Measurements from ENCODE around the gene PCDH8.

The PCDH8 gene

DNA sequence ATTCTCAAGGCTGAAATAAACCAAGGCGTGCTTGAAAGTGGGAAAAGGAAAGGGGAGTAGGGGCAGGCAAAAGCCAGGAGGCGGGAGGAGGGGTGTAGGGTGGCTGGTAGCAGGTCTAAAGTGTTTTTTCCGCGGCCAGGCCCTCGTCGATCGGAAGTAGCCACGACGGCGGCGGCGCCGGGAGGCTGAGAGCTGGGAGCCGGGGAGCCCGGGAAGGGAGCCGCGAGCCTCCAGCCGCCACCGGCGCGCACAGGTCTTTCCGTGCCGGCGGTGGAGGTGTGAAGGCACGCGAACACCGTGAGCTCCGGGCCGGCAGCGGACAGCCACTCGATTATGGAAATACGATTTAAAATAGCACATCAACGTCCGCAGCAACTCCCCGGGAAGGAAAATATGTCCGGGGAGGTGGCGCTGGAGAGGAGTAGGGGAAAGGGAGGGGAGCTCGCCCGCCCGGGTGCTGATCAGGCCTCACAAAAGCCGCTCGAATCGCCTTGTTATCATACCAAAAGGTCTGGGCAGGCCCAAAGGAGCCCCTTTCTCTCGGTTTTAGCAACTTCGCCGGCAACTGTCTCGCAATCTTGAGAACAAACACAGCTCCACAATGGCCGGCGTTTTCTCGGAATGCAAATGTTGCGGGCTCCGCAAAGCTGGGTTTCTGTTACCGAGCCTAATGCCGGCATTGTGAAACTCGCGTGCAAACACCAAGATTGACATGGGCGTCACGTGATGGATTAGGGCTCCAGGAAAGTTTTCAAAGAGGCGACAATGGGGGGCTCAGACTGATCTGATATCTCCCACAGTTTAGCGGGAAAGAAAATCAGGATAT lies 2.9 kb upstream of the PCDH8 start:
- no peak for DNase-seq (ENCODE audit: low read depth in 2 of 2)

DNA sequence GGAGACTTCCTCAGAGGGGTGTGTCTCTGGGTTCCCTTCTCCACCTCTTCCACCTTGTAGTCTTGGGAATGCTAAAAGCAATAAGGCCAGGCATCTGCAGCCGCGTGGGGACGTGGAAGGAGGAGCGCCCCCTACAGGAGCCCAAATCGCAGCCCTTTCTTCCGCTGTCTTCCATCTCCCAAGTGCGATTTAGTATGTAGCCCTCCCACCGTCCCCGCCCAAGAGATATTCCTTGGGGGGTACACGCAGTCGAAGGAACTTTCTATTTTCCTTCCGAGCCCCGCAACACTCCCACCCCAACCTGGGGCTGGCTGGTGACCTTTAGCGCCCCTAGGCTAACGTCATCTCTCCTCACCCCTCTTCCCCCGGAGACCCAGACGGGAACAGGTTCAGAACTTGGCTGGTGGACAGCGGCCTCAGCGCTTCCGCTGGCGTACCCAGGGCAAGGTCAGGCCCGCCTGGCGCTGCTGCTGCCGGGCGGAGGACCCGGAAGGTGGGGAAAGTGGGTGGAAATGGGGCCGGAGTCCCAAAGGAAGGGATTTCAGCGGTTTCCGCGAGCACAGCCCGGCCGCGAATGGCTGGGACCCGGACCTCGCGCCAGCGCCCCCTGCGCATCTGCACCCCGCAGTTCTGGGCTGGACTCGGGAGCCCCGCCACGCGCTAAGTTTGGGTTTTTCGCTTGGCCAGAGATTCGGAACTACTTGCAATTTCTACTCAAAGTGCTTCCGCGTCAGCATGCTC lies 2.1 kb upstream of the PCDH8 start:
- DNase-seq (ENCODE audit: low read depth in 2 of 2) = peak in 1 of 2 donors; percentile 19

DNA sequence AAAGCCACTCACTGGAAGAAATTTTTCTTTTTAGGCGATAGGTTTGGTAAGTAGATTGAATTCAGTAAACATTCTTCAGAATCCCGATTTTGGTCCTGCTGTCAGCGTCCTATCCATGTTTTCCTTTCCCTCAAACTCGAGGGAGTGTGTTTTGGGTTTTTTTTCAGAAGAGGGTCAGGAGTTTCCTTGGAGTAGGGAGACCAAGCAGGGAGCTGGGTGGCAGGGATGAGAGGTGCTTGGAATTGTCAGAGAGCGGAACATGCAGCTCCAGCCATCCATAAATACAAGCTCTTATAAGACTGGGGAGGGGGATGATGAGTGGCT lies 1.6 kb upstream of the PCDH8 start:
- DNase-seq (ENCODE audit: low read depth in 2 of 2) = no peak

DNA sequence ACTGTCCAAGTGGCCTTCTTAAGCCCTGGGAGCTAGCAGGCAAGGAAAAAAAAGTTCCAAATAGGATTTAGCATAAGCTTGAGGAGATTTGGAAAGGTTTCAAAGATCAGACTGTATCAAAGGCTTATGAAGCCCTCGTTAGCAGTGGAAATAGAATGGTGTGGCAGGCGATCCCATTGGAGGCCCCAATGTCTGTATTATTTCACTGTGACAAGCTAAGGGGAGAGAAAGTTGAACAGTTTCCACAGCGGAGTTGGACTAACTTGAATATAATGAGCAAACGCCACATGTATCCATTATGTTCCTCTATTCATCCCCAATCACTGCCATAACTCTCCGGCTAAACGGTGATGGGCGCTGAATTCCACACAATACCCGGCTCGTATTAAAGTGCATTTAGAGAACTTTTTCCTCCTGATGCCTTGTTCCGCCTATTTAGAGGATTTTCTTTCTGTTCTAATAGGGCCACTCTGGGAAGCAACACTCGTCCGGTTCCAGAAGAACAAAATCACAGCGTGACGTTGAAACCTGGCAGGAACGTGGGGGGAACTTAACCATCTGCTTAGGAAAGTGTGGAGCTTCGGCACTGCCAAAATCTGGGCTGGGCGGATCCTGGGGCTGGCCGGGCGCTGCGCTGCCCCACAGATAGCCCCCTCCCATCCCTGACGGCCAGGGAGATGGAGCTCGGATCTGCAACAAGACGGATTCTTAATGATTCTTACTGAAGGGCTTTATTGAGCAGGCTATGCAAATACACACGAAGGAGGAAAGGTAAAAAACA lies 1.0 kb upstream of the PCDH8 start:
- DNase-seq (ENCODE audit: low read depth in 2 of 2) = no peak

DNA sequence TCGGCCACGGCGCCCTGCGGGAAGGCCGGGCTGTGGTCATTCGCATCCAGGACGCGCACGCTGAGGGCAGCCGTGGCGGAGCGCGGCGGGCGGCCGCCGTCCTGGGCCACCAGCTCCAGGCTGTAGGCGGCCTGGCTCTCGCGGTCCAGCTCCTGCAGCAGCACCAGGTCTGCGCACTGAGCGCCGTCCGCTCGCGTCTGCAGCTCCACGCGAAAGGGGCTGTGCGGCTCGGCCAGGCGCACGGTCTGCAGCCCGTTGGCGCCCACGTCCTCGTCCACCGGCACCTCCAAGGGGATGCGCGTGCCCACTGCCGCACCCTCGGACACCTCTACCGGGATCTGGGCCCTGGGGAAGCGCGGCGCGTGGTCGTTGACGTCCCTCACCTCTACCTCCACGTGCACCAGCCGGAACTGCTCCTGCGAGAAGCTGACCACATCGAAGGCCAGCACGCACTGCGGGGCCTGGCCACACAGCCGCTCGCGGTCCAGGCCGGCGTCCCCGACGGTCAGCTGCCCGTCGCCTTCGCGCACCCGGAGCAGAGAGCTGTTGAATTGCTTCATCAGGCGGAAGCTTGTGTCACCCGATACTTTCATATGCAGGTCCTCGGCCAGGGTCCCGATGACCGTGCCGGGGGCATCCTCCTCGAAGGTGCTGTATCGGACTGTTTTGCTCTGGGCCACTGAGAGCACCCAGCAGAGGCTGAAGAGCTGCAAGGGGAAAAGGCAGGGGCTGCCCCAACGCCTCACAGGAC lies 583 bp downstream of the PCDH8 start:
- no peak for DNase-seq (ENCODE audit: low read depth in 2 of 2)

DNA sequence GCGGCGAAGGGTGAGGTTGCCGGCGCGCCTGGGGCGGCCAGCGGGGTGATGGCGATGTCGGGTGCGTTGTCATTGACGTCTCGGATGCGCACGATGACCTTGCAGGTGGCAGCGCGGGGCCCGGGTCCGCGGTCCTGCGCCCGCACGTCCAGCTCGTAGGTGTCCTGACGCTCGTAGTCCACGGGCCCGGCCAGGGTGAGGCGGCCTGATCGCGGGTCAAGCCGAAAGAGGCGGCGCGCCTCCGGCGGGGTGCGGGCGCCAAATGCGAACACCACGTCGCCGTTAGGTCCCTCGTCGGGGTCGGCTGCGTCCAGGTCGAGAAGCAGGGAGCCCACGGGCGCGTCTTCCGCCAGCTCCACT lies 1.1 kb downstream of the PCDH8 start:
- no peak for DNase-seq (ENCODE audit: low read depth in 2 of 2)

DNA sequence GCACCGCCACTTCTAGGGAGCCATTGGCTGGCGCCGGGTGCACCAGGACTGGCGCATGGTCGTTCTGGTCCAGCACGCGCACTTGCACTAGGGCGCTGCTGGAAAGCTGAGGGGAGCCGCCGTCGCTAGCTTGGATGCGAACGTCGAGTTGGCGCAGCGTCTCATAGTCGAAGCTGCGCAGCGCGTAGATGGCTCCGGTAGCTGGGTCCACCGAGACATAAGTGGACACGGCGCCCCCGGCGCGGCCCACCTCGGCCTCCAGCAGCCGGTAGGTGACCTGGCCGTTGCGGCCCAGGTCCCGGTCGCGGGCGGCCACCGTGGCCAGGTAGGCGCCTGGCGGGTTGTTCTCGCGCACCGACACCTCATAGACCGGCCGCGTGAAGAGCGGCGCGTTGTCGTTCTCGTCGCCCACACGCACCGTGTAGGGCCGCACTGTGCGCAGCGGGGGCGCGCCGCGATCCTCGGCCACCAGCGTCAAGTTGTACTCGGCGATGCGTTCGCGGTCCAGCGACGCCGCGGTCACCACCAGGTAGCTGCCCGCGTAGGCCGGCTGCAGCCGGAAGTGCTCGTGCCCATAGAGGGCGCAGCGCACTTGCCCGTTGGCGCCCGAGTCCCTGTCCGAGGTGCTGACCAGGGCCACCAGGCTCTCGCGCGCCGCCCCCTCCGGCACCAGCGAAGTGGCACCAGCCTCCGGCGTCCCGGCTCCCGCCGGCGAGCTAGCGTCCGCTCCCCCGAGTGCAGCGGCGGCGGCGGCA lies 1.7 kb downstream of the PCDH8 start:
- DNase-seq (ENCODE audit: low read depth in 2 of 2) = no peak

DNA sequence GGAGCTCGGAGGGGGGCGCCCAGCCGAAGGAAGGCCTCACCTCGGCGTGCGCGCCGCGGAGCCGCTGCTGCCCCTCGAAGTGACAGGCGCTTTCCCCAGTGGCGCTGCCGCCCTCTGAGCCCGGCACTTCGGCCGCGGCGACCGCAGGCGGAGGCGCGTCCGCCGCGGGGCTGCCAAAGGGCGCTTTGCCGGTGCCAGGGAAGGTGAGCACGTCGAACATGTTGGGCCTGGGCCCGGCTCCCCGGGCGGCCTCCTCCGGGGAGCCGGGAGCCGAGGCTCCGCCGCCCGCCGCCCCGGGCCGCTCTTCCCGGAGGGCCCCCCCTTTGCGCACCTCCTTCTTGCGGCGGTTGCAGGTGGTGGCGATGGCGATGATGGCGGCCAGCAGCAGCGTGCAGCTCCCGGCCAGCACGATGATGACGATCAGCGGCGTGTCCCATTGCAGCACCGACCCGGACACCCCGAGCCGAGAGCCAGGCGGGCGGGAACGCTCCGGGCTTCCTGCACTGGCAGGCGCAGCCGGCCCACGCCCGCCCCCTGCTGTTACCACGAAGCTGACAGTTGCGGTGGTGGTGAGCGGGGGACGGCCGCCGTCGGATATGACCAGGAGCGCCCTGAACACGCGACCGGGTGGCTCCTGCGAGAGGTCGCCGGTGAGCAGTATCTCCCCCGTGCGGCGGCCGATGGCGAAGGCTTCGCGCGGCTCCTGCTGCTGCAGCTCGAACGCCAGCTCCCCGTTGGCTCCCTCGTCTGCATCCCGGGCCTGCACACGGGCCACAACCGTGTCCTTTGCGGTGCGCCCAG lies 2.5 kb downstream of the PCDH8 start:
- peak in 1 of 2 donors; percentile 12 for DNase-seq (ENCODE audit: low read depth in 2 of 2)

DNA sequence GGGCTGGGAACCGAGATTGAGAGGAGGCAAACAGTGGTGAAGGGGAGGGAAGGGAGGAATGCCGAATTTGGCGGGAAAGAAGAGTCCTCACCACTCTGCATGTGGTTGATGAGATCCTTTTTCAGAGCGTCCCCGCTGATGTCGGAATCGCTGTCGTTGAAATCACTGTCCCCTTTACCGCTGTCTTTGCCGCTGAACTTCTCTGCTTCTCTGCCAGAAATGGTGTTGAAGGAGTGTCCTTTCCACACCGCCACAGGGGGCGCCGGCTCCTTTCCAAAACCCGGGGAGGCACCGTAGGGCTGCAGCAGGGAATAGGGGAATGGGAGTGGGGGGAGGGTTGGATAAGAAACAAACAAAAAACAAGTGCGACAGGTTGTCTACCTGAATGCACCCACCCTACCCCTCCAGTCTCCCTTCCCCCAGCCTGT lies 3.1 kb downstream of the PCDH8 start:
- DNase-seq (ENCODE audit: low read depth in 2 of 2) = no peak

DNA sequence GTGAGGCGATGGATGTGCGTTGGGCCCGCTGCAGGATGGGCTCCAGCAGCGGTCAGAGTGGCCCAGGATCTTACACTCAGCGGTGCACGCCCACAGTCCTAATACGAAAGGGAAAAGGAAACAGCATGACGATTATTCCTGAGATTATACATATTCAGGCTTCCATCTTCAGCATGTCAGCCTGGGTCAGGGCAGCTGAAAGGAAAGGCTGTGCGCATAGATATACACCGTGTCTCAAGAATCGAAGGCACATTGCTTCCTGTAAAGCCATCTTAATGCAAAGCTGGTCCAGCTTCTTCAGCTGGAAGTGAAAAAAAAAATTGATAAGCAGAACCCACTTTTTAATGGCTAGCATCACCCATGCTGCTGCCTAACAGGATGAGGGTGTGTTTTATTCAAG lies 3.6 kb downstream of the PCDH8 start:
- DNase-seq (ENCODE audit: low read depth in 2 of 2) = no peak

DNA sequence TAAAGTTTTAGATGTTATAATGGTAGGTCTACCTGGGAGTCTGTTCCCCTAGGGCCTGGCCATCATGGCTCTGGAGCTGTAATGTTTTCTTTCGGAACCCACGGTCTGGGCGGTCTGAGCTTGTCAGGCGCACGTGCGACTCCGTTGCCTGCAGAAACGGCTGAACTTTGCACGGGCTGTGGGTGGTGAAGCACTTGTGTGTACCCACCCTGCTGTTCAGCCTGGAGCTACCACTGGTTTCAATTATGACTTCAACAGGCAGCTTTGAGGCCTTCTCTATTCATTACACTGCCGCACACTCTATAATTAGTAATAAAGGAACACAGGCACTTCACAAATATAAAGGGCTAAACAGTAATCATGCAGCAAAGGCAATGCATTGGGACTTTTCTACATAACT lies 6.0 kb downstream of the PCDH8 start:
- no peak for DNase-seq (ENCODE audit: low read depth in 2 of 2)

DNA sequence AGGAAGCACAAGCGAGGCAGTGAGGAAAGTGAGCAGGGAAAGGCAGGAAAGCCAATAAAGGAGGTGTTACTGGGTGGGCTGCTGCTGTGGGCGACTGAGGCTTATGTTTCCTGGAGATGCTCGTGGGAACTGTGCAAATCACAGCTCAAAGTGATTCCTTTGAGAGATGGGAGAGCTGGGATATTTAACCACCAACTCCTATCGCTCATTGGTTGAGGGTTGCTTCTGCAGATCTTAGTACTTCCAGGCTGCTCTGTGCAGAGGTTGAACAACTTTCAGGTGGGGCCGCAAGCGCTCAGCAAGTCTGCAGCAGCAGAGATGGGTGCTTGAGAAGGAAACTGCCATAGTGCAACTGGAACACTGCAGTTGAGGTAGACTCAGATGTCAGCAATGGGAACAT lies 8.4 kb downstream of the PCDH8 start:
- no peak for DNase-seq (ENCODE audit: low read depth in 2 of 2)

DNA sequence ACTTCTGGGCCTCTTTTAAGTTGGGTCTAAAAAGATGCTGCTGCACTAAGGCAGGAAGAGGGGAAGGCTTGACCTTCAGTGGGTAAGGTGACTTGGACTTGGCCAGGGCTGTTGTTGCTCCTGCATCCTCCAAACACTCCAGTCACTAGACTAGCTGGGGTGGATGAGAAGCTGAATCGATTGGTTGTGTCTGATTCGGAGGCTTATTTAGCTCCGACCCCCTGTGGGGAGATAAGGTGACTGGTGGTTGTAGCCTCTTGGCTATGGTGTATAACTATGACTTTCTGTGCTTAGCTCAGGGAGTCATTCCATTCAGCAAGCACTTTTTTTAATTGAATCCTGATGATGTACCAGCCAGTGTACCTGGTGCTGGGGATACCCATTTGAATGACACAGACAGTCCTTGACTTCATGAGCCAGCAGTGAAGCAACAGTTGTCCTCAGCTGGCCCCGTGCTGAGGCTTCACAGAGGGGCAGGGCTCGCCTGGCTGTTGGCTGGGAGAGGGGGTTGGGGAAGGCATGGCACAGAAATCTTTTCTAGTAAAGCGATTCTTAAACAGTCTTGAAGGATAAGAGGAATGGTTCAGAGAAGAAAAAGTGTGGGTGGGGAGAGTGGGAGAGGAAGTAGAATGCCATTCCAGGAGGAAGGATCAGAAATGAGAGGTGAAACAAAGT lies 9.9 kb downstream of the PCDH8 start:
- no peak for DNase-seq (ENCODE audit: low read depth in 2 of 2)

DNA sequence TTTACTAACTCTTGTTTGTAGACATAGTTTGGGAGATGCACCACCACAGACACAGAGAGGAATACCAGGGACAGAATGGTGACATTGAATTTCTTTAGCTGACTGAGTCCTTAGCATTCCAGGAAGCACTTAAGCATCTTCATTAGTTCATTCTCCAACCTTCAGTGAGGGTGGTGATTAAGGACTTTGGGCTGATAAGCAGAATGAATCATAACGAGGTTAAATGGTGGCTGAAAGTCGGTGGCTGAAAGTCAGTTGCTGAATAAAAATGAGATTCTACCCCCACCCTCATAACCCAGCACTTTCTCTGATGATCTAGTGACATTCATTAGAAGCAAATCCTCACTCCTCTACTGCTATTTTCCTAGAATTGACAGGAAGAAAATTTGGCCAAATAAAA lies 10.6 kb downstream of the PCDH8 start:
- no peak for DNase-seq (ENCODE audit: low read depth in 2 of 2)

DNA sequence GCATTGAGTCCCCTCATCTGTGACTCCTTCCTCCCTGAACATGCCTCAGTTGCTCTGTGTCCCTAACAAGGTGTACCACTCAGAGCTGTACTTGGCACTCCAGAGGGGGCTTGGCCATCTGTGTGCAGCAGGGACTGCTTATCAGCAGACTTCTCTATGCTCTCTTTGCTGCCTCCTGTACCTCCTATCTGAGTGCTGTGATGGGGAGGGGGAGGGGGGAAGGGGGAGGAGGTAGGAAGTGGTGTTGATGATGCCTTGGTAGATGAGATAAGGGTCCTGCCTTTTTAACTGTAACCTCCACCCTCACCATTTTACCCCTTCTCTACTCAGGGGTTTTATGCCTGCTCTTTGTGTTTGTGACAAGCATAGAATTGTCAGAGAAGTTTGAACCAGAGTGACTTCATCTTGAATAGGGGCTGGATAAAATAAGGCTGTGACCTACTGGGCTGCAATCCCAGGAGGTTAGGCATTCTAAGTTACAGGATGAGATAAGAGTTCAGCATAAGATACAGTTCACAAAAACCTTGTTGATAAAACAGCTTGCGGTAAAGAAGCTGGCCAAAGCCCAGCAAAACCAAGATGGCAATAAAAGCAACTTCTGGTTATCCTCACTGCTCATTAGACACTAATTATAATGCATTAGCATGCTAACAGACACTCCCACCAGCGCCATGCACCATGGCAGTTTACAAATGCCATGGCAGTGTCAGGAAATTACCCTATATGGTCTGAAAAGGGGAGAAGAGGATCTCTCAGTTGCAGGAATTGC lies 13.2 kb downstream of the PCDH8 start:
- no peak for DNase-seq (ENCODE audit: low read depth in 2 of 2)

DNA sequence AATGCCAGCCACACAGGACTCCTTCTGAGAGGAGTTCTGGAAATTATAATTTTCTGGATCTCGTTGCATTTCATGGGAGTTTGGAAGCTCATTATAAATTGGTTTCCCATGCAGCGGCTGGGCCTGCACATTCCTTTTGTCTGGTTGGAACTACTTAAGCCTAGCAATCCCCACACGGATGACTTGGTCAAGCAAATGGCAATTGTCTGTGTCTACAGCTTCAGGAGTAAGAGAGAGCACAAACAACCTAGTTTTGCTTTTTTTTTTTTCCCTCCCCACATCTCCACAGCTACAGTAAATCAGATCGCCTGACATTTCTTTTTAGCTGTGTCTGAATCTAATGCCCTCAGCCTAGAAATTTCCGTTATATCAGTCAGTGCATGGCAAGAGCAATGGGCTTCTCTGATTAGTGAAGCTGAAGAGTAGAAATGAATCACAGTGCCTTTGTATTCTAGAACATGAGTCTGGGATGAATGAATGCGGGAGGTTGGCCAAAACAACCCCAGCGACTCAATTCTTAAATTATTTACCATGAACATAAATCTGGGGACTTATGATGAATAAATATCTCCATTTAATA lies 15.1 kb downstream of the PCDH8 start:
- no peak for DNase-seq (ENCODE audit: low read depth in 2 of 2)

DNA sequence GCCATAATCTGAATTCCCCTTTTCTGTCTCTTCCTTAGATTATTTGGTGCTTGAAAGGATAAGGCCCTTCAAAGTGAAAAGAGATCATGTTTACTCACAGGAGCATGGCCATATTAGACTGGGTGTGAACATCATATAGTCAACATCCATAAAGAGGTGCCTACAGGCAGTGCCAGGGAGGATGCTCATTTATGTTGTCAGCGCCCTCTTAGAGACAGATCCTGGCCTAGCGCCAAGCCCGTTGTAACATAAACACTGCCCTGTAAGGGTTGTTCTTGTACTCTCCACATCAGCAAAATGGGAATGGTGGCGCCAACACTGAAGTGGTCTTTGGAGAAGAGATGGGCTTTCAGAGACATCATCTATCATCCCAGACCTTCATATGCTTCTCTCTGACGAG lies 16.1 kb downstream of the PCDH8 start:
- no peak for DNase-seq (ENCODE audit: low read depth in 2 of 2)

DNA sequence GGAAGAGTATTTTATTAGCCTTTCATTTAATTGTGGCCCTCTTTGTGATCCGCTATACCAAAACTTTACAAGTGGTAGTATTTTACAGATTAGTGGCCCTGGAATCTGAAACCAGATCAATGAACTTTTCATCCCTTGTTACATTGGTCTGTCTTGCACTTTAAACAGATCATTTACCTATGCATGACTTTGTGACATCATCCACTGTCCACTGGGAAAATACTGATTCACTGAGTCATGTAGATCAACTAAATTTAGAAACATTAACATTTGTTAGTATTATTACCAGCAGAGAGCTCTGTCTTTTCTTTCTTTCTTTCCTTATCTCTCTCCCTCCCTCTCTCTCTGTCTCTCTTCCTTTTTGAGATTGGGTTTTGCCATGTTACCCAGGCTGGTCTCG lies 17.5 kb downstream of the PCDH8 start:
- DNase-seq (ENCODE audit: low read depth in 2 of 2) = no peak

DNA sequence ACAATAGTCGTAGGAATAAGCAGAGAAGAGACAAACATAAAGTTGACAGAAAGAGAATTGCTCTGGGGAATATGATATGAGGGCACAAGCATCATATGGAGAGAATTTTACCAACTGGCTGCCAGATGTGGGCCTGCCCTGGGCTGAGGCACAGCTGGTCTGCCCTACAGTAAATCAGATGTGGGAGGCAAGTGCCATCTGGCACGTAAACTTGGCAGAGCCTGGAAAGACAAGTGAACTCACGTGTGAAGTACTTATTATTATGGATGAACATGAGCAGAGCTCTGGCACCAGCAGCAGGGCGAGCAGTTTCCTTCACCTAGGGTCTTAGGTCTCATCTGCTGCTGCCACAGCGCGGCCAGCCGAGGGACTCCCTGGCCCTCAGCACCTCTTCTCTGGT lies 20.6 kb downstream of the PCDH8 start:
- no peak for DNase-seq (ENCODE audit: low read depth in 2 of 2)
